GOT3 (cell line): ENCODE measurements around the gene GRID1.

Experiments
- DNase-seq: peaks from one replicate; lab custom pipeline; 2025; ENCODE audit warnings: mixed read lengths; lab: John Stamatoyannopoulos, UW

GRID1 gene

GRCh38 chr10:86168256-86168655, 198.3 kb downstream of the GRID1 start:
- no peak for DNase-seq

- no peak for DNase-seq
These were observed 198.8 kb downstream of the GRID1 start for GRCh38 chr10:86167762-86168128.

DNA sequence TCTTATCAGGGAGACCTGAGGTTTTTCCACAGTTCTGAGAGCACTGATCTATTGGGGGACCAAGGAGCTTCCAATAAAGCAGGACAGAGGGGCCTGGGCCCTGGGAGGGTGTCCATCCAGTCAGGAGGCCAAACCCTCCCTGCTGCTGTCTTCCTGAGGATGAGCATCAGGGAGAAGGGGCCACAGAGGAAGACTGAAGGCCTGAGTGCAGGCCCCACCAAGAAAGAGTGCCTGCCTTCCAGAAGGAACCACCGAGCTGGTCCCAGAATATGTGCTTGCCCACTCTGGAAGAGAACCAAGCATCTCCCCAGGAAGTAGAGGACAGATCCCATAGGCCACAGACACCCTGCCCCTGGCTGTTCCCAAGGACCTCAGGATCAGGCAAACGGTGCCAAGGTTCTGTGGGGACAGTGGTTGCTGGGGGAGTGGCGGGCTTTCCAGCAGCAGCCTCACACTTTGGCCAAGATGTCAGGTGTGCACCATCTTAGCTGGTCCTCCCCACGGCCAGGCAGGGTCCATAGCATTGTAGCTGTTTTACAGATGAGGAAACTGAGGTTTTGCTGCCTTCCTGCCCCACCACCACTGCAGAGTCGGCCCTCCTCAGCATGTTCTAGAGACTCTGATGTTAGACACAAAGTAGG, 199.4 kb downstream of the GRID1 start:
- DNase-seq = no peak

DNA sequence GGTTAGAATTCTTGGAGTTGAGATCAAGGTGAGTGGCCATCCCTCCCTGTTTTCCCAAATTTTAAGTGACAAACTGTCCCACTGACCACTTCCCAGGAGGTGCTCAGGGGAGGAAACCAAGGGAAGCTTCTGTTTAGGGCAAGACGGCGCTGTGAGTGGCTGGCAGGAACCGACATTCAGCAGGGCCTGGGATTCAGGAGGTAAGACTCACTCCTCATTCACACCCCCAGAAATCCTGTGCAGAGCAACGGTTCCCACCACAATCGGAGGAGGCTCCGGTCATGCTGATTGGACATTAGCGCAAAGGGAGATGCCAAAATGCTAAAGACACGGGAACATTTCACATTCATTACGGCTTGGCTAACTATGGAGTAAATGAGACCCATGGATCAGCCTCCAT, 200.9 kb downstream of the GRID1 start:
- DNase-seq = no peak

DNA sequence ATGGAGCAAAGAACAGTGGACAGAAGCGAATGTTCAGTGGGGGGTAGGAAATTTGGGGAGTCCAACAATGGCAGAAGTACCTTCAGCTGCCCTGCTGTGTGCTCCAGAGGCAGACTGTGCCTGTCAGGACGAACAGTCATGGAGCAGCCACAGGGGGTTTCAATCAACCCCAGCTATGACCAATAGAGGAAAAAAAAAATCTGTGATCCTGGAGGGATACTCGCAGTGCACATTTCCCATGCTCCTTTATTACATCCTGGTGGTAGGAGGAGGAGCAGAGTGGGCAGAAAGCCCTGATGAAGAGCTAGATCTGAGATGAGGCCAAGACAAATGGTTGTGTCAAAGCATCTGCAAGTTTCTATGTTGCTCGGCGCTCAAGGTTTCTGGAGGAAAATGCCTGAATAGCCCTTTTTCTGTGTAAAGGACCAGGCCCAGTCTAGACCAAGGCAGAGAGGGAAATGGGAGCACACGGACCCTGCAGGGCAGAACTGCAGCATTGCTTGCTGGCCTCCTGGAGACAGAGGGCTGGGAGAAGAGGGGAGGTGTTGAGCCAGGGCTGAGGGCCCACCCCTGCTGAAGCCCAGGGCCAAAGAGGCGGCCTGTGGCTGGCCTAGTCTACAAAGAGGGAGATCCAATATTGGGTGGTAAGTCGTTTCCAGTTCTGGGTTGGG, 201.5 kb downstream of the GRID1 start:
- DNase-seq = no peak

DNA sequence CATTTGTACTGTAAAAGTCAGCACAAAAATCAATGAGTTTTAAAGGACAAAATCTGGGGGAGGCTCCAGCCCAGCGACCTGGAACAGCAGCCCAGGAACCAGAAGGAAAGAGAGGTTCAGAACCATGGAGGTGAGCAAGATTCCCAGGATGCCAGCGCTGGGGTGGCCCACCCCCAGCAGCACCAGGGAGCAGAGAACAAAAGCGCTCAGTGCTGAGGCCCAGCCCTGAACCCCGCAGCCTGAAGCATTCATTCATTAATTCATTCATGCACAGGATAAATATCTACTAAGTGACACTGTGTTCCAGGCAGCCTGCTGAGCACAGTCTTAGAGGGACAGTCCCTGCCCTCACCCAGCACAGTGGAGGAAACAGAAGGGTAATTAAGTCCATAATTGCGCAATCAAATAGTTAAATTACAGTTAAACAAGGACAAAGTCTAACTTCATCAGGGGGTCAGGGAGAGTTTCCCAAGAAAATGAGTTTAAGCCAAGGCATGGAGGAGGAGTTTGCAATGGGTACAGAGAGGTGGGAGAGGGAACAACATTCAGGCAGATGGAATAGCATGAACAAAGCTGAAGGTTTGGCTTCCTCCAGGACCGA, 202.3 kb downstream of the GRID1 start:
- DNase-seq = no peak

DNA sequence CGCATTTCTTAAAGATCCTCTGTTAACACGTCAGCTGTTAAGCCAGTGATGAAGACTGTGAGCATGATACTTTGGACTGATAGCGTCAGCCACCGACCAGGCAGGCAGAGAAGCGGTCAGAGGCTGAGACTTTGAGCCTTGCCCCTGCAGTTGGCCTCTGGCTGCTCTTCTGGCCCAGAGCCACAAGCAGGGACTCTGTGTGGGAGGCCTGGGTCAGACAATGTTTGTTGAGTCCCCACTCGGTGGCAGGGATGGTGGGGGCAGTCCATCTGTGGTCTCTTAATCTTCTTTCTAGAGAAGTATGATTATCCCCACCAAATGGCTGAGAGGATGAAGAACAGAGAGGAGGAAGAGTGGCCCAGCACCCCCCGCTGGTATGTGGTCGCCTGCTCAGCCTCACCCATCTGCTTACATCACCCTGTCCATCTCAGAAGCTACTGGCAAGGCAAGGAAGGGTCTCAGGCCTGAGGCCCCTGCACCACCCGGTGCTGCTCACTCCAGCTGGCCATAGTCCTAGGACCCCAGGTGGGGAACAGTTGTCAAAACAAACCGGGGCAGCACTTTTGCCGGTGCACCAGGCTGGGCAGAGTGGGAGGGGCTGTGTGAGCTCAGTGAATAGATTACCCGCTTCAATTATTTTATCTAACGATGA, 202.9 kb downstream of the GRID1 start:
- DNase-seq = no peak

DNA sequence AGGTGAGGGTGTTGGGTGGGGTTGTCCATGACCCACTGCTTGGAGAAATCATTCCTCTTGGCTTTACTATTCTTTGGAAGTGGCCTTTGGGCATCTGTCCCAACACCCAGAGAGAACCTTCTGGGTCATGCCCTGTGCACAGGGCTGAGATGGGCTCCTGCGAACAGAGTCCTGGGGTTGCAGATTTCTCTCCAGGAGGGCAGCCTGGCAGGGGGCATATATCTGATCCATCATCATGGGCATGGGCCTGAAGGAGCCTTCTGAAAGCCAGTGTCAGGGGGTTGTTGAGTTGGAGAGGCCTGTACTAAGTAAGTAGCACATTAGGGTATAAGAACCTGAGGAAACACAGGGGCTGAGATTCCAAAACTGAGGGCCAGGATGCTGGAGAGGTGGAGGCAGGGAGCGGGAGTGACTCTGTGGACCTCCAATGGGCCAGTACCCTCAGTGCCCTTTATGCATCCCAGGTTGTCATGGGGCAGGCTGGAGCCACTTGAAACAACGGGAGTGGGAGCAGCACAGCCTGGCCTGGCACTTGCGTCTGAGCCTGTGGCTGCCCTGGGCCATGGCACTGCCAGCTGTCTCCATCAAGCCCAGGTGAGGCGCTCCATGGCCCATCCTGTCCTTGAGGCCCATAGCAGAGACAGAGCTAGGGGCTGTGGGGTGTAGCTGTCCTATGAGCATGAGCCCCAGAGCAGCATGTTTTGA, 203.7 kb downstream of the GRID1 start:
- DNase-seq = no peak

DNA sequence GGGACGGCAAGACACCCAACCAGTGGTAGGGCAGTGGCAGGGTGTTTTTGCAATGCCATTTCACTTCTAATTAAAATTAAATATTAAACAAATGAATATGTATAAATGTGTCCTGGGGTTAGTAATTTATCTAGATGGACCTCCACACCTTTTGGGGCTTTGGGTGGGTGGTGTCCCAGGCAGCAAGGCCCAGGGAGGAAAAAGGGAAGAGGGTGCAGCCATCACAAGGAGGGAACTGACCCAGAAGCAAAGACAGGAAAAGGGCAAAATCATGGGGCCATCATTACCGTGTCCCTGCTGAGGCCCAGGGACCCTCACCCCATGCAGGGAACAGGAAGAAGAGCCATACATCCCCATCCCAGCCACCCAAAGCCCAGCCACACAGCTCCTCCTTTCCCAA, 204.6 kb downstream of the GRID1 start:
- DNase-seq = no peak

- no peak for DNase-seq
These were observed 205.6 kb downstream of the GRID1 start for GRCh38 chr10:86160890-86161585.

DNA sequence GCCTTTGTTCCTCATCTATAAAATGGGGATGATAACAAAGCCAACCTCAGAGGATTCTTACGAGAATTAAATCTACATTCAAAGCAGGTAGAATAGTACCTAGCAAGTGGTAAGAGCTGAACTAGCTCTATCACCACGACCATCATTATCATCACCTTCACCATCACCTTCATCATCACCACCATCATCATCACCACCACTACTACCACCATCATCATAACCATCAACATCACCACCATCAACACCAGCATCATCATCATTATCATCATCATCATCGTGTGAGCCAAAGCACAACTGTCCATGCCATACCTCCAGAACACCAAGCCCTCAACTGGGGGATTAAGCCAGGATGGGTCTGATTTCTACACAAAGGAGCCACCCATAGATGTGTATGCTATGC, 206.8 kb downstream of the GRID1 start:
- DNase-seq = no peak

DNA sequence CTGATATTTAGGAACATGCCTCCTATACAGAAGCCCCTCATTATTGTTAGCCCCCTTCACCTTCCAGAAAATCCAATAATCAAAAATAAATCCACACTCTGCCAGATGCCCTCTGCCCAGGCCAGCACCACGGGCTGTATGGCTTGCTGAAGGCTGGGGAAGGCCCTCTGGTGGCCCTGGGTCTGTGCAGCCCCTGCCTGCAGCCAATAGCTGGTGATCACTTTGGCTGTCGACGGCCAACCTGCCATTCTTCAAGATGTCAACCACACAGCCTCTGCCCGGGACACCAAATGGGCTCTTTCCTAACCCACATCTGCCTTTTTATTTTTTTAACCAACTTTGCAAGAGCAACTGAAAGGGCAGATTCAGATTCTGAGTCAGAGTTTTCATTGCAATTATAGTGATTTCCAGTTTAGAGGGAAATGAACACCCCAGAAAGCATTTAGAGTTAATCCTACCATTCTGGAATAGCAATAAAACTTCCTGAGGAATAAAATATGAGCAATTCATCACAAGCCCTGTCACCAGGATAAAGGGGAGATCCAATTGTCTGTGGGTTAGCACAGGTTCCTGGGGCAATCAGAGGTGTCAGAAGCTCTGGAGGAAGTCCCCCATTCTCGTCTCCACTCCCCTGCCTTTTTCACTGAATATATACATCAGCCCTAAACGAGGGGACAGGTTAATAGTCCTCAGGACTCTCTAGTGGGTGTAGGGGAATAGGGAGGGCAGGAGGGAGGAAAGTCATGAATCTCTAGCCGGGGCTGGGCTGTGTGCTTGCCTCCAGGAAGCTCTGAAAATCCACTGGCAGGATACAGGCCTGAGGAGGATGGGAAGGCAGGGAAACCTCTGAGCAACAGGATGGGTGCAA, 211.3 kb downstream of the GRID1 start:
- no peak for DNase-seq

GRCh38 chr10:86153751-86154150, 212.8 kb downstream of the GRID1 start:
- DNase-seq = no peak

DNA sequence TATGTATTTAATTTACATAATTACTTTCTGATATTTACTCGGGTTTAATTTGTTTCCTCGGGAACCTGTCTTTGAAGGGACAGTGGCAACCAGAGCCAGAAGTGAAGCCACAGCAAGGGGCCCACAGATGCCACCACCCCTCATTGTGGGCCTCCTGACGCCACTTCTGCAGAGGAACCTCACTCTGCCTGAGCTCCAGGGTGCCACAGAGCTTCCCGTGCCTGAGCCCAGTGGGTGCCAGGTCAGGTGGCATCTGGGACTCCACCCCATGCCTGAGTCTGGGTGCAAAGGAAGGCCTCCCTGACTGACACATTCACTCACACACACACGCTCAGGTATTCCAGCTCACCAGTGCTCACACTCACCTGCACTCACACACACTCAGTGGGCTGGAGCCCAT, 213.7 kb downstream of the GRID1 start:
- no peak for DNase-seq

DNA sequence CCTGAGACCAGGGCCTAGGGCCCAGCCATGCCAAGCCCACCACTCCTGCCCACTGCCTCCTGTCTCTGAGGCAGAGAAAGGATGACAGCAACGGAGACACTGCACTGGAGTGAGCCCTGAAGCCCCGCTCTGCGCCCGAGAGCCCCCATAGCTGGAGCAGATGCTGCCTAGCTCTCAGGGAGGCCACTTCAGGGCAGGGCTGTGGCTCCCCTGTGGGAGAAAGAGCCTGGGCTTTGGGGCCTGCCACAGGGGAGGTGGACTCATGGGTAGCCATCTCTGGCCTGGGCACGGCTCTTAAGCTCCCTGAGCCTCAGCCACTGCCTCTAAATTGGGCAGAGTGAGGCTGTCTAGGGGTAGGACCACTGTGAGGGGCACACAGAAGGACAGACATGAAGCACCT, 214.2 kb downstream of the GRID1 start:
- no peak for DNase-seq

DNA sequence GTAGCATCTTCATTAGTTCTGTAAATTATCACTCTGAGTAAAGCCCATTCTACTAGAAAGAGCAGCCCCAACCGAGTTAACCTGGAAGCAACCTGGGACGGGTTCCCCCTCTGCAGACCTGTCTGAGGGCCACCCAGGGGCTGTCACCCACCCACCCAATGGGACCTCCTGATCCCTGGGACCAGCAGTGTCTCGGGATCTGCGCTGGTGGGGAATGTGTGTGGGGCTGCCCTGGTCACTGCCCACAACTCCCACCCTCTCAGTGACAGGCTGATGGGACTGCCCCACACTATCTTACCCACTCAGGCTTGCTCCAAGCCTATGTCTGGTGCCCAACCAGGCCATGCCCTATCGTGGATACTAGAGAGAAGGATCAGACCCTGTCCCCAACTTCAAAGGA, 215.0 kb downstream of the GRID1 start:
- no peak for DNase-seq

GRCh38 chr10:86149257-86149656, 217.3 kb downstream of the GRID1 start:
- no peak for DNase-seq

- no peak for DNase-seq
These were observed 218.5 kb downstream of the GRID1 start for GRCh38 chr10:86148117-86148516.

DNA sequence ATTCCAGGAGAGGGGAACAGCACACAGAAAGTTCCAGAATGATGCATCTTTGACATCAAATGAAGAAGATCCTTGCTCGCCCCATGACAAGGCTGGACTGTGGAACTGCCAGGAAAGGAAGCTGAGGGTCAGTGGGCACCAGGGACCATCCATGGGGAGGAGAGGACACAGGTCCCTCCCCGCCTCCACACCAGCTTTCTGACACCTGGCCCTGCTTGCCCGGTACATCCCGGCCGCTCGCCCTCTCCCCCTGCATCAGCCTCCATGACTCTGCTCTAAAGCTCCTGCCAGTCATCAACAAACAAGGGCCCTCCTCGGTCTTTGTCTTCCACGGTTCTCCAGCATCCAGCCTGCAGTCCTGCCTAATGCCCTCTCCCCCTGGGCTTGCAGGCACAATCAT, 222.3 kb downstream of the GRID1 start:
- no peak for DNase-seq

GRCh38 chr10:86141896-86142295, 224.7 kb downstream of the GRID1 start:
- no peak for DNase-seq

- DNase-seq = no peak
These were observed 227.4 kb downstream of the GRID1 start for GRCh38 chr10:86139066-86139657.
